GM12864 (cell line): Measurements from ENCODE around the gene MPZL1.

Source experiments
- DNase-seq: peaks from one replicate; pipeline ENCODE4 v3.0.0-alpha.2; 2011; ENCODE audit warnings: low read depth
- H3K4me3 ChIP-seq: 2 replicates; pipeline ENCODE4 v1.5.1; 2011; ENCODE audit warnings: mild to moderate bottlenecking, low read depth, low read length, control low read depth
- CTCF ChIP-seq: IDR thresholded peaks from 2 replicates; pipeline ENCODE4 v1.5.1; 2011; ENCODE audit warnings: low read depth, mild to moderate bottlenecking, moderate library complexity, low read length, control low read depth, inconsistent platforms; ENCODE audit errors: missing control alignments

Gene MPZL1

GRCh38 chr1:167701510-167701909 lies 20.3 kb upstream of the MPZL1 start:
- H3K4me3 ChIP-seq: no peak overlapping the region
- DNase-seq: no peak
- no peak for TF ChIP-seq CTCF

GRCh38 chr1:167703557-167703956 lies 18.2 kb upstream of the MPZL1 start:
- TF ChIP-seq CTCF: no peak
- DNase-seq: no peak
- no peak overlapping the region for H3K4me3 ChIP-seq

DNA sequence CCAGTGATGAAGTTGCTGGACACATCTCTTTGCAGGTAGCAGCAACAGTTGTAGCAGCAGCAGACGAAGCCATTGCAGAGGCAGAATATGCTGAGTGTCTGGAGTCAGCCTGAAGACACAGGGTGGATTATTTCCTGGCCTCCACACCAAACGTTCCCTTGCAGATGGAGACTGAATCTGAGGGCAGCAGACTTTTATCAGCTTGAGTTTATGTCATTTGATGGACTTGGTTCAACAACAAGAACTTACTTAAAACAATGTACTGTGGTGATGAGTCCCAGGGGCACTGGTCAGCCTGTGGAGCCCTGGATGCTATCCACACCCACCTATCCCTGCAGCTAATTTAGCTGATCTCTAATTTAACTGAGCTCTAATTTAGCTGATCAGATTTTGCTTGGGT lies 17.1 kb upstream of the MPZL1 start:
- H3K4me3 ChIP-seq: no peak overlapping the region
- TF ChIP-seq CTCF: no peak
- no peak for DNase-seq

DNA sequence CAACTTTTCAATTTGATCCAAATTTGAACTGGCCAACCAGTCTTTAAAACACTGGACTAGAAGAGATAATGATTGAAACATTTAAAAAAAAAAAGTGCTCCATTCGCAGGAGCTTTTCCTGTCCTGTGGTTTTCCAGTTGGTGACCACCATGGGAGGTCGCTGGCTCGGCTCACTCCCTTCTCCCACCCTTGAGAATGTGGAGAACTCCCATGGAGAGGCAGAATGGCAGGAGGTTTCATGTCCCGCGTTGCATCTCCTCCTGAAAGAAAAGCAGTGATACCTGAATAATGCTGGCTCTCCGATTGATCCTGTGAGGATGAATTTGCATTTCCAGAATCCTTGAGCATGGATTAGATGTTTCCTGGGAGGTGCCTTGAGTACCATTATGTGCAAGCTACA lies 16.5 kb upstream of the MPZL1 start:
- DNase-seq: no peak
- no peak for TF ChIP-seq CTCF
- H3K4me3 ChIP-seq: no peak overlapping the region

GRCh38 chr1:167706363-167706762 lies 15.4 kb upstream of the MPZL1 start:
- DNase-seq: no peak
- H3K4me3 ChIP-seq: no peak overlapping the region
- no peak for TF ChIP-seq CTCF

DNA sequence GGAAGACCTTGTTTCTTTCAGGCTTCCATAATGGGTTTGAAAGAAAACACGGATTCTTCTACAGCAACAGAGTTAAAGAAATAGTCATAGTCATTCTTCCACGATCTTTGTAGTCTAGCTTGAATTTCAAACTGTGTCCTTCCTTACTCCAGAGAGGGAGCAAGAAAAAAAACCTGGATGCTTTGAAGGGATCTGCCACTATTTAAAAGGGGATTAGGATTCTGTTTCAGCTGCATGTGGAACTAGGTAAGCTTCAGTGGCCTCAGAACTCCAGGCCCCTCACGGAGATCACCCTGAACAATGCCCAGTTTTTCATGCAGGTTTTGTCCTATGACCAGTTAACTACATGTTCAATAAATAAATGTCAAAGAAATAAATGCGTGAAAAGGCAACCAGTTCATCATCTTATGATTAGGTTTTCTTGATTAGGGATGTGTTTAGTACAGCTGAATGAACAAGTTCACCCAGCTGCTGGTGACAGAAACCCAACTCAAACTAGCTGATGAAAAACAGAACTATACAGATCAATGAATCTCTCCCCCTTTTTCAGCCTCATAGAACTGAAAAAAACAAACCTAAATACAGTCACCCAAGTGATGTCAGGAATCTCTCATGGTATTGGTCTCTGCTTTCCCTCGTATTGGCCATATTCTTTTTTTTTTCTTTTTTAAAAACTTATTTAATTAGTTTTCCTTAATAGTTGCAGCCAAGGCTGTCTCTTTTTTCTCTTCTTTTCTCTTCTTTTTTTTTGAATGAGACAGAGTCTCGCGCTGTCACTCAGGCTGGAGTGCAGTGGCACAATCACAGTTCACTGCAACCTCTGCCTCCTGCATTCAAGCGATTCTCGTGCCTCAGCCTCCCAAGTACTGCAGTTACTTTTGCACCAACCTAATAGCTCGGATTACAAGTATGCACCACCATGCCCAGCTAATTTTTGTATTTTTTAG lies 14.6 kb upstream of the MPZL1 start:
- H3K4me3 ChIP-seq: no peak overlapping the region
- no peak for TF ChIP-seq CTCF
- DNase-seq: no peak

GRCh38 chr1:167707942-167708341 lies 13.8 kb upstream of the MPZL1 start:
- no peak for DNase-seq
- H3K4me3 ChIP-seq: no peak overlapping the region
- TF ChIP-seq CTCF: no peak
